Testis (tissue), 2 donors: ENCODE measurements around the gene LGI2.

Source experiments
- POLR2A ChIP-seq: fragments of 450-650 bp; IDR thresholded peaks from one replicate; pipeline ENCODE4 v1.6.1; 2017; ENCODE audit warnings: antibody characterized with exemption, mild to moderate bottlenecking, moderate library complexity
- TF ChIP-seq, protein P1 (sequence below), 3 experiments: fragments of 450-650 bp in 2 of 3; fragments of 200-600 bp in 1 of 3; sonication (generic) in 1 of 3; IDR thresholded peaks; one replicate each; pipeline ENCODE4 v1.5.1; 2016 to 2019; ENCODE audit warnings: antibody characterized with exemption in 3 of 3, mild to moderate bottlenecking in 2 of 3, moderate library complexity in 1 of 3

DNA sequence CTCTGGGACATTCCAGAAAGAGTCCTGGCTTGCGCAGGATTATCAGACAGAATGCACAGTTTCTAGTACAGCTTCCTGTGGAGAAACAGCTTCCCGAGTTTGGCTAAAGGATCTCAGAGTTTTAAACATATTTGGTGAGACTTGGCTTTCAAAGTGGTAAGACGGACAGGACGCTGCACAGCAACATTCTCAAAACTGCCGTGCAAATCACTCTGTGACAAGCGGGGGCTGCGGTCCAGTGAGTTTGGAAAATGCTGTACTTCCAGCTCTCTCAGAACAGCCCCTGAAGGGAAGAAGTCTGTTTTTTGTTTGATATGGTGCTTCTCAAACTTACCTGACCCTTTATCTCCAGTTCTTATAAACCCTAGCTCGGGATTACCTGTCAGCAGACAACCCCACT lies 18.1 kb downstream of the LGI2 start:
- TF ChIP-seq POLR2A = no peak
- TF ChIP-seq, protein P1, sequence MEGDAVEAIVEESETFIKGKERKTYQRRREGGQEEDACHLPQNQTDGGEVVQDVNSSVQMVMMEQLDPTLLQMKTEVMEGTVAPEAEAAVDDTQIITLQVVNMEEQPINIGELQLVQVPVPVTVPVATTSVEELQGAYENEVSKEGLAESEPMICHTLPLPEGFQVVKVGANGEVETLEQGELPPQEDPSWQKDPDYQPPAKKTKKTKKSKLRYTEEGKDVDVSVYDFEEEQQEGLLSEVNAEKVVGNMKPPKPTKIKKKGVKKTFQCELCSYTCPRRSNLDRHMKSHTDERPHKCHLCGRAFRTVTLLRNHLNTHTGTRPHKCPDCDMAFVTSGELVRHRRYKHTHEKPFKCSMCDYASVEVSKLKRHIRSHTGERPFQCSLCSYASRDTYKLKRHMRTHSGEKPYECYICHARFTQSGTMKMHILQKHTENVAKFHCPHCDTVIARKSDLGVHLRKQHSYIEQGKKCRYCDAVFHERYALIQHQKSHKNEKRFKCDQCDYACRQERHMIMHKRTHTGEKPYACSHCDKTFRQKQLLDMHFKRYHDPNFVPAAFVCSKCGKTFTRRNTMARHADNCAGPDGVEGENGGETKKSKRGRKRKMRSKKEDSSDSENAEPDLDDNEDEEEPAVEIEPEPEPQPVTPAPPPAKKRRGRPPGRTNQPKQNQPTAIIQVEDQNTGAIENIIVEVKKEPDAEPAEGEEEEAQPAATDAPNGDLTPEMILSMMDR (IDR thresholded peaks at IDR 0.05) = no peak
